GM21619 (cell line): Measurements from ENCODE around the gene ZNF625.
"Not testable (repeated sequence)": the region's sequence is repeated elsewhere in the genome, so short reads cannot be mapped to it uniquely, and the experiment has no call there.

Experiments
- ATAC-seq: cut with Tn5 transposase; IDR thresholded peaks from one replicate; pipeline ENCODE4 v1.9.1; 2021; ENCODE audit not compliant: unreplicated experiment

The ZNF625 gene

GRCh38 chr19:12139269-12139668, 17.3 kb downstream of the ZNF625 start:
- ATAC-seq = no peak

GRCh38 chr19:12137221-12137940, 19.2 kb downstream of the ZNF625 start:
- ATAC-seq = no peak

- no peak for ATAC-seq
Measured at GRCh38 chr19:12133069-12133468, 23.5 kb downstream of the ZNF625 start.

GRCh38 chr19:12126707-12127106, 29.8 kb downstream of the ZNF625 start:
- ATAC-seq = no peak

- no peak for ATAC-seq
Measured at GRCh38 chr19:12117201-12117970, 39.1 kb downstream of the ZNF625 start.

- no peak for ATAC-seq
Measured at GRCh38 chr19:12113121-12113520, 43.4 kb downstream of the ZNF625 start.

- no peak for ATAC-seq
Measured at GRCh38 chr19:12112701-12113100, 43.8 kb downstream of the ZNF625 start.

GRCh38 chr19:12111943-12112637, 44.4 kb downstream of the ZNF625 start:
- ATAC-seq = no peak

GRCh38 chr19:12111176-12111575, 45.4 kb downstream of the ZNF625 start:
- no peak for ATAC-seq

GRCh38 chr19:12103909-12104308, 52.6 kb downstream of the ZNF625 start:
- ATAC-seq = not testable (repeated sequence)

- ATAC-seq = no peak
Measured at GRCh38 chr19:12098040-12098439, 58.5 kb downstream of the ZNF625 start.

GRCh38 chr19:12095111-12095790, 61.3 kb downstream of the ZNF625 start:
- ATAC-seq = no peak
